GM21360 (cell line): Measurements from ENCODE around the gene CARD19.

ENCODE experiments used
- ATAC-seq: cut with Tn5 transposase; IDR thresholded peaks from one replicate; pipeline ENCODE4 v1.9.1; 2021; ENCODE audit warnings: mild to moderate bottlenecking, moderate library complexity; ENCODE audit not compliant: unreplicated experiment

CARD19 gene

GRCh38 chr9:93096131-93096802 lies at the start of gene CARD19:
Gene CARD19, plus strand, starts transcription at chr9:93096217. Its CDS starts 129 bp downstream, at chr9:93096346.
- ATAC-seq = peak; percentile 8

- no peak for ATAC-seq
These were observed 47.2 kb upstream of the CARD19 start for GRCh38 chr9:93048566-93049448.

GRCh38 chr9:93049491-93049890 lies 46.5 kb upstream of the CARD19 start:
- no peak for ATAC-seq

- ATAC-seq = no peak
These were observed 45.8 kb upstream of the CARD19 start for GRCh38 chr9:93050231-93050630.

GRCh38 chr9:93051680-93052089 lies 44.3 kb upstream of the CARD19 start:
- ATAC-seq = no peak

GRCh38 chr9:93052791-93053540 lies 43.1 kb upstream of the CARD19 start:
- no peak for ATAC-seq

GRCh38 chr9:93053781-93054331 lies 42.2 kb upstream of the CARD19 start:
- ATAC-seq = no peak

- no peak for ATAC-seq
These were observed 41.0 kb upstream of the CARD19 start for GRCh38 chr9:93054758-93055704.

GRCh38 chr9:93057042-93057702 lies 38.8 kb upstream of the CARD19 start:
- no peak for ATAC-seq

- no peak for ATAC-seq
These were observed 38.2 kb upstream of the CARD19 start for GRCh38 chr9:93057703-93058354.

GRCh38 chr9:93058355-93059010 lies 37.5 kb upstream of the CARD19 start, which contains the start of gene SUSD3:
Gene SUSD3, plus strand, starts transcription at chr9:93058701. Its CDS starts 42 bp downstream, at chr9:93058743.
- ATAC-seq = peak; percentile 45

GRCh38 chr9:93059011-93059714 lies 36.9 kb upstream of the CARD19 start:
- ATAC-seq = no peak

GRCh38 chr9:93059715-93060578 lies 36.1 kb upstream of the CARD19 start:
- ATAC-seq = no peak

GRCh38 chr9:93060746-93061259 lies 35.2 kb upstream of the CARD19 start:
- ATAC-seq = no peak

GRCh38 chr9:93061260-93061751 lies 34.7 kb upstream of the CARD19 start:
- ATAC-seq = no peak
